Stomach (tissue), 4 donors: ENCODE measurements around the gene TMEM229A.
"Not testable (repeated sequence)": the region's sequence is repeated elsewhere in the genome, so short reads cannot be mapped to it uniquely, and the experiment has no call there.

Experiments used
- CTCF ChIP-seq, 7 experiments: fragments of 450-650 bp in 4 of 7; fragments of 200-600 bp in 3 of 7; sonication (generic) in 3 of 7; IDR thresholded peaks; one replicate each; pipeline ENCODE4 v1.5.1; 2016 to 2019; ENCODE audit warnings: antibody characterized with exemption in 7 of 7, control low read depth in 2 of 7, mild to moderate bottlenecking in 1 of 7
- POLR2A ChIP-seq, 4 donors: fragments of 450-650 bp; IDR thresholded peaks; one replicate each; pipeline ENCODE4 v1.6.1; 2016; ENCODE audit warnings: antibody characterized with exemption in 4 of 4, control low read depth in 2 of 4, mild to moderate bottlenecking in 1 of 4, moderate library complexity in 1 of 4

DNA sequence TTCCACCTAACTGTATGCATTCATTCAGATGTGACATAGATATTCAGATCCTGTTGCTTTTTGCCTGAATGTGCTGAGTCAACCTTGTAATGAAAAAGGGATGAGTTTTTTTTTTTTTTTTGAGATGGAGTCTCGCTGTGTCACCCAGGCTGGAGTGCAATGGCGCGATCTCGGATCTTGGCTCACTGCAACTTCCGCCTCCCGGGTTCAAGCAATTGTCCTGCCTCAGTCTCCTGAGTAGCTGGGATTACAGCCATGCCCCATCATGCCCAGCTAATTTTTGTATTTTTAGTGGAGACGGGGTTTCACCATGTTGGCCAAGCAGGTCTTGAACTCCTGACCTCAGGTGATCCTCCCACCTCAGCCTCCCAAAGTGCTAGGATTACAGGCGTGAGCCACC is 49.4 kb upstream of the TMEM229A start:
- not testable (repeated sequence) for TF ChIP-seq CTCF, POLR2A (IDR thresholded peaks at IDR 0.05)
